K562 (cell line): ENCODE results near the gene FITM1. TPM values are rescaled to one million over a fixed set of nuclear protein-coding genes. Genes with fewer than 3 reads are reported as not detected.

Source experiments
- FOSL1 ChIP-seq: fragments of 200-800 bp; sonication (Bioruptor generic); conservative IDR thresholded peaks from 2 replicates; pipeline ENCODE4 v1.6.1; 2016; ENCODE audit warnings: missing genetic modification characterization, missing compliant biosample characterization
- POLR2H ChIP-seq: IDR thresholded peaks from 2 replicates; pipeline ENCODE4 v1.6.1; 2016; ENCODE audit warnings: missing genetic modification characterization, low read depth, mild to moderate bottlenecking, control low read depth, missing compliant biosample characterization, moderate library complexity
- SMARCA5 ChIP-seq: fragments of 450-650 bp; IDR thresholded peaks from 2 replicates; pipeline ENCODE4 v1.6.1; 2016
- SNIP1 ChIP-seq: fragments of 450-650 bp; IDR thresholded peaks from 2 replicates; pipeline ENCODE4 v1.7.1; 2017; ENCODE audit warnings: low read depth, mild to moderate bottlenecking
- polyA plus RNA-seq, 8 experiments: library from polyadenylated mRNA; depleted of rRNA in 4 of 8; stranded (reverse) in 5 of 8; unstranded in 3 of 8; fragments of >200 nt; fragmentation: Nextera tagmentation in 2 of 8; fragmentation: Illumina TruSeq in 1 of 8; extraction: Ambion mirVana in 2 of 8; extraction: Trizol in 1 of 8; gene quantifications; 2 replicates each; pipeline versions ENCODE4 v1.2.1 to v1.2.3, GENCODE V29; 2011 to 2014; ENCODE audit warnings: inconsistent platforms in 1 of 8, missing spikeins in 1 of 8
- total RNA-seq, 7 experiments: library from RNA; depleted of rRNA in 6 of 7; stranded (reverse); fragments of >200 nt in 6 of 7; fragmentation: Illumina TruSeq in 2 of 7; extraction: Trizol in 2 of 7; gene quantifications; 2 replicates each; pipeline versions ENCODE4 v1.2.1 to v1.2.3, GENCODE V29; 2011 to 2021; ENCODE audit warnings: low replicate concordance in 1 of 7
- TF ChIP-seq, protein P1 (sequence below): fragments of 450-650 bp; IDR thresholded peaks from 2 replicates; pipeline ENCODE4 v1.6.1; 2017; ENCODE audit warnings: antibody characterized with exemption, mild to moderate bottlenecking
- TF ChIP-seq, protein P2 (sequence below): fragments of 450-650 bp; formaldehyde crosslinking; IDR thresholded peaks from 2 replicates; pipeline ENCODE4 v1.4.0; 2022; ENCODE audit warnings: mild to moderate bottlenecking, moderate library complexity

FITM1 gene
- total and polyA plus RNA-seq, 9 of the 15 experiments (the other 6 are each of a cell fraction or from before 2014, with no cell fraction given), result 0.09 to 0.20 TPM; not detected in 7

DNA sequence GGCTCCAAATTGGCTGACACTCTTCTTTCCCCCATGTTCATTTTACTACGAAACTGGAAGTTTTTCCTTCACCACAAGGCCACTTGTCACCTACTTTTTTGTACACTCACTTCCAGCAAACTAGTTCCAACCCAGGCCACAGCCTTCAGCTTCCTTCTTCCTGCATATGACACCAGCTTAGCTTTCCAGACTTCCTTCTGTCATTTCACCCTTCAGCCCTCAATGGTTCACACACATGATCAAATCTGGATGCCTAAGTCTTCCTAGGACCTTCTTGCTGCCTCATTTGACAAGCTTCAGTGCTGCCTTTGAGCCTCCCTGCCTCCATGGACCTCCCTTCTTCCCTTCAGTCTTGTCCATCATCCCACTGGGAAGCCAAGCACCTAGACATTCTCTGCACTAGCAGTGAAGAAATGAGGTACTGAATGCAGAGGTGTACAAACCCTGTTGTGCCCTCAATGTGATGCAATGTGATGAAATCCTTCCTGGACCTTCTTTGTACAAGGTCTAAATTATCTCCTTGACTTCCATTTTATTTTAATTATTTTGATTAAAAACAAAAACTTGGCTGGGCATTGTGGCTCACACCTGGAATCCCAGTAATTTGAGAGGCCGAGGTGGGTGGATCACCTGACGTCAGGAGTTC lies 37.1 kb downstream of the FITM1 start (continued):
- TF ChIP-seq POLR2H (tag) (0 out of 2 replicates have a peak, but pooled peaks have one; percentile 28), SMARCA5 (no peak), FOSL1 (tag) (no peak), SNIP1 (no peak)
- TF ChIP-seq, protein P1, sequence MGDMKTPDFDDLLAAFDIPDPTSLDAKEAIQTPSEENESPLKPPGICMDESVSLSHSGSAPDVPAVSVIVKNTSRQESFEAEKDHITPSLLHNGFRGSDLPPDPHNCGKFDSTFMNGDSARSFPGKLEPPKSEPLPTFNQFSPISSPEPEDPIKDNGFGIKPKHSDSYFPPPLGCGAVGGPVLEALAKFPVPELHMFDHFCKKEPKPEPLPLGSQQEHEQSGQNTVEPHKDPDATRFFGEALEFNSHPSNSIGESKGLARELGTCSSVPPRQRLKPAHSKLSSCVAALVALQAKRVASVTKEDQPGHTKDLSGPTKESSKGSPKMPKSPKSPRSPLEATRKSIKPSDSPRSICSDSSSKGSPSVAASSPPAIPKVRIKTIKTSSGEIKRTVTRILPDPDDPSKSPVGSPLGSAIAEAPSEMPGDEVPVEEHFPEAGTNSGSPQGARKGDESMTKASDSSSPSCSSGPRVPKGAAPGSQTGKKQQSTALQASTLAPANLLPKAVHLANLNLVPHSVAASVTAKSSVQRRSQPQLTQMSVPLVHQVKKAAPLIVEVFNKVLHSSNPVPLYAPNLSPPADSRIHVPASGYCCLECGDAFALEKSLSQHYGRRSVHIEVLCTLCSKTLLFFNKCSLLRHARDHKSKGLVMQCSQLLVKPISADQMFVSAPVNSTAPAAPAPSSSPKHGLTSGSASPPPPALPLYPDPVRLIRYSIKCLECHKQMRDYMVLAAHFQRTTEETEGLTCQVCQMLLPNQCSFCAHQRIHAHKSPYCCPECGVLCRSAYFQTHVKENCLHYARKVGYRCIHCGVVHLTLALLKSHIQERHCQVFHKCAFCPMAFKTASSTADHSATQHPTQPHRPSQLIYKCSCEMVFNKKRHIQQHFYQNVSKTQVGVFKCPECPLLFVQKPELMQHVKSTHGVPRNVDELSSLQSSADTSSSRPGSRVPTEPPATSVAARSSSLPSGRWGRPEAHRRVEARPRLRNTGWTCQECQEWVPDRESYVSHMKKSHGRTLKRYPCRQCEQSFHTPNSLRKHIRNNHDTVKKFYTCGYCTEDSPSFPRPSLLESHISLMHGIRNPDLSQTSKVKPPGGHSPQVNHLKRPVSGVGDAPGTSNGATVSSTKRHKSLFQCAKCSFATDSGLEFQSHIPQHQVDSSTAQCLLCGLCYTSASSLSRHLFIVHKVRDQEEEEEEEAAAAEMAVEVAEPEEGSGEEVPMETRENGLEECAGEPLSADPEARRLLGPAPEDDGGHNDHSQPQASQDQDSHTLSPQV, result 0 out of 2 replicates have a peak, but pooled peaks have one; percentile 35
- TF ChIP-seq, protein P2, sequence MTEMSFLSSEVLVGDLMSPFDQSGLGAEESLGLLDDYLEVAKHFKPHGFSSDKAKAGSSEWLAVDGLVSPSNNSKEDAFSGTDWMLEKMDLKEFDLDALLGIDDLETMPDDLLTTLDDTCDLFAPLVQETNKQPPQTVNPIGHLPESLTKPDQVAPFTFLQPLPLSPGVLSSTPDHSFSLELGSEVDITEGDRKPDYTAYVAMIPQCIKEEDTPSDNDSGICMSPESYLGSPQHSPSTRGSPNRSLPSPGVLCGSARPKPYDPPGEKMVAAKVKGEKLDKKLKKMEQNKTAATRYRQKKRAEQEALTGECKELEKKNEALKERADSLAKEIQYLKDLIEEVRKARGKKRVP (CRISPR knock-in tag), result 0 out of 2 replicates have a peak, but pooled peaks have one; percentile 67
